GM21381 (cell line): ENCODE results near the gene ROR1.

Experiments used
- ATAC-seq: cut with Tn5 transposase; IDR thresholded peaks from one replicate; pipeline ENCODE4 v1.9.1; 2021; ENCODE audit warnings: mild to moderate bottlenecking, moderate library complexity; ENCODE audit not compliant: unreplicated experiment

The ROR1 gene

DNA sequence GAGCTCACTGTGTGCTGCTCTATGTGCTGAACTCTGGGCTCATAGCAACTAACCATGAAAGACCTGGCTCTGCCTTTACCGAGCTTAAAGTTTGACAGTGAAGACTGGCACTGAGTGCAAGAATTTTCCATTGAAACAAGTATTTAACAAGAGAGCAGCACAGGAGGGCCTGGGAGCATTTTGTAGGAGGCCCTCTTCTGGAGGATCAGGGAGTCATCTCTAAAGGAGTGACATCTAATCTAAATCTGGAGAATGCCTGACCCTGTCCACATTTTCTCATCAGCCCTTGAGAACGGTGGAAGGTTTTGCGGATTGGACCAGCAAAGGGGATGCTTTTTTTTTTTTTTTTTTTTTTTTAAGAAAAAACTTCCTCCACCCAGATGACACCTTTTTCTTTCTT lies 150.8 kb downstream of the ROR1 start:
- ATAC-seq: no peak

DNA sequence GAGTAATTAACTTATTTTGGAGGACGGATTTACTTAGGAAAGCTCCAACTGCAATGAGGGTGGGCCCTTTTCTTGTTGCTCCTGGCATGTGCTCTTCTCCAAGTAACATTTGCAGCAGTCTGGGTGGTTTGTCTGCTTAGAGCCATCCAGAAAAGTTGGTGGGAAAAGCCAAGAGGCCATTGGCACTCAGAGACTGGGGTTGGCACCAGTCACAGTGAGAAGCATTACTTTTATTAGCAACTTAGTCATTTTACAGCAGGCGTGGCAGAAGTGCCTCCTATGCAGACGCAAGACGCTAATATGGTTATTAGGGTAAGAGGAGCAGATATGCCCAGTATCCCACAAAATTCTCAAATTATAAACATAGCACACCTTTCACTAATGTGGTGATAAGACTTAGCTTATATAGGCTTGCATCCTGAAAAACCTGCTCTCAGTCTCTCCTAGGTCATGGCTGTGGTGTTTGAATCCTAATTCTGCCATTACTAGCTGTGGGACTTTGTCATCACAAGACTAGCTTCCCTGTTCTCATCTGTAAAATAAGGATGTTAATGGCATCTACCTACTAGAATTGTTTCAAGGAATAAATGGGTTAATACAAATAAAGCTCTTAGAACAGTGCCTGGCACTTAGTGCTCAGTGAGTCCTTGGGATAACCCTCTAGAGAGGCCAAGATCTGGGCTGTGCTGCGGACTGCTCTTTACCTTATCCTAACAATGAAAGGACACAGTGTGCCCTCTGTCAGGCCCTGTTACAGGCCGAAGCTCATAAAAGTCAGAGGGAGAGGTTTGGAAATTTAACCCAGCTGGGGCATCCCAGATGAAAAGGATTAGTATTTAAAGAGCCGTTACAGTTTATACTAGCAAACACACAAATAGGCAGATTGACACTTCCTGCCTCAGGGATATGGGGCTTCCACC lies 154.6 kb downstream of the ROR1 start:
- no peak for ATAC-seq

DNA sequence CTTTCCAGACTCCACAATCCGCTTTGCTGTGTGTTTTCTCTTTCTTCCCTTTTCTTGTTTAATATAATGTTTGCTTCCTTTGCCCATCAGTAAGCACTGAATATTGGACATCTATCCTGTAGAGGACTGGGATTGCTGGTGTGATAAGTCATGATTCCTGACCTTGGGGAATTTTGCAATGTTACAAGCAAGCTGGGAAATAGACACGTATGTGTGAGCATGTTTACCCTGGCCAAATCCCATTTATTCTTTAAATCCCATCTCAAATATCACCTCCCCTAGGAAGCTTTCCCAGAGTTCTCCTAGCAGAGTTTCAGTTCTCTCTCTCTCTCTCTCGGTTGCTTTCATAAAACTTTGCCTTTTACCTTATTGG lies 155.3 kb downstream of the ROR1 start:
- no peak for ATAC-seq

DNA sequence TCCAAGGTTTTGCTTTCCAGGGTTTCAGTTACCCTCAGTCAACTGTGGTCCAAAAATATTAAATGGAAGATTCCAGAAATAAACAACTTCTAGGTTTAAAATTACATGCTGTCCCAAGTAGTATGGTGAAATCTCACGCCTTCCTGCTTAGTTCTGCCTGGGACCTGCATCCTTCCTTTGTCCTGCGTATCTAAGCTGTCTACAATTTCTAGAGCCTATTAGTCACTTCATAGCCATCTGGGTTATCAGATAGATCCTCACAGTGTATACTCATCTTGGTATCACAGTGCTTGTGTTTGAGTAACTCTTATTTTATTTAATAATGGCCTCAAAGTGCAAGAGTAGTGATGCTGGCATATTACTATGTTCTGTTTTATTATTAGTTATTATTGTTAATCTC lies 157.7 kb downstream of the ROR1 start:
- ATAC-seq: no peak

DNA sequence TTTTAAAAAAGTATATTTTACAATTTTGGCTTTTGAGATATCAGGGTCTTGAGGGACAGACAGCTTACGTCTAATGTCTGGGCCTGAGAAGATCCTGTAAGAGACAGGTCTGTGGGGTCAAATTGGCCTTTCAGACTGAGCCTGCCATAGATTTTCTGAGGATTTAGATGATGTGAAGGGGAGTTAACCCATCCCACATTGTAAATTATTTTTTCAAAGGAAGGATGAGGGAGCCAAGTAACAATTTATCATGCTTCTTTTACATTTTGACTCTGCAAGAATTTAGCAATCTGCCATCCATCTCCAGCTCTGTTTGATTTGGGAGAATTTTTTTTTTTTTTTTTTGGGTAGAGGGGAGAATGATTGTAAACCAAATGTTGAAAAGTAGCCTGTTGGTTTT lies 160.9 kb downstream of the ROR1 start:
- ATAC-seq: no peak

DNA sequence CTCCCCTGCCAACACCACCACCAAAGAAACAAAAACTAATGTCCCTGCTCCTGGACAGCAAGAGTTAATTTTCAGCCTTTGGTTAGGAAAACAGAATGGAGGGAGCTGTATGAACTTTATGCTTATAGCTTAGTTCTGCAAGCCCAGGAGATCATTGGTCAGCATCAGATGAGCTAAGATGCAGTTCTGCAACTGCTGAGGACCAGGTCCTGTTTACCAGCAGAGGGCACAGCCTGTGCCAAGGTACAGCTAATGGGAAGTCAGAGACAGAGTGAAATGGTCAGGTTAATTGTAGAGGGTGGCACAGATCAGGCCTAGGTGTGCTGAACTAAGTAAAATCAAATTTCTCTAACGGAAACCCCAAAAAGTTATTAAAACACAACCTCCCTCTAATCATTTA lies 161.3 kb downstream of the ROR1 start:
- ATAC-seq: no peak

DNA sequence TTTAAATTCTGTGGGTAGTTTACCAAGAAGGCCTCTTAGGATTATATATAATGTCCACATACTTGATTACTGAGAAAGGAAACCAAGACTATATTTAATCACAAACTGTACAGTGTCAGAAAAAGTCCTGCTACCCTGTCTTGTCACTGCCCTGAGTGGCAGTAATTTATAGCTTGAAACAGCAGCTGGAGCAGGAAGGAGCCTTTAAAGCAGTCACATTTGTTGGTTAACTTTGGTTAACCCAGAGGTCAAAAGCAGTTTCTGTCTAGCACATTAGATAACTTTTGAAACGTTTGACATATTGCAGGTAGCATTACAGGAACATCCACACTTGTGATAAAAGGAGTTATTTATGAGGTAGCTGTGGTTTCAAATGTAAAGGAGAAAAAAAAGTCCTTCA lies 161.7 kb downstream of the ROR1 start:
- ATAC-seq: peak; percentile 80

DNA sequence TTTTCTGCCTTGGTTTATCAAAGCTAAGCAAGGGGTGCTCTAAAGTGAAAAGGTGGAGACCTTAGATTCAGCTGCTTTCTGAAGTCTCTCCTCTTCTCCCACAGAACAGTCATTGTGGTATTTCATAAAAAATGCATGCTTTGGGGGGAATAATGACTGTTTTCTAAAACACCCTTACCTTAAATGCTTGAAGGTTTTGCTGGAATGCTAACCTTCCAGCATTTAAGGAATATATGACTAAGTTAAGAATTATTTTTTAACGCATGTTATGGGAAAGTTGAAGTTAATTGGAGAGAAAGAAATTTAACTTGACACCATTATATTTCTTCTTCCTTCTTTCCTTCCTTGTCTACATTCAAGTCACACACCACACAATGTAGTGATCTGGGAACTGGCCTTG lies 162.5 kb downstream of the ROR1 start:
- ATAC-seq: no peak

DNA sequence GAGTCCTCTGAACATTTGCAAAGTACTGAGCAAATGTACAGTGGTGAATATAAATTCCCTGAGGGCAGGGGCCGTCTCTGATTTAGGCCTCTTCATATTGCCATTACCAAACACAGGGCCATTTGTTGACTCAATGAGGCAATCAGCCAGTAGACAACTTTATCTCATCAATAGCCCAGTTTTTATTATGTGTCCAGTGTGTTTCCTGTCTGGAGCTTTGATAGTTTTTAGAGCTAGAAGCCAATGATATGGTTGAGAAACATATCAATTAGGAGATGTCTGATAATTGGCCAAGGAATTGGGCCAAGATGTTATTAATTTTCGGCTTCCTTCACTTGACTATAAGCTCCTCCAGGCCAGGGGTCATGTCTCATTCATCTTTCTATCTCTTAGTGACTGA lies 163.0 kb downstream of the ROR1 start:
- no peak for ATAC-seq

DNA sequence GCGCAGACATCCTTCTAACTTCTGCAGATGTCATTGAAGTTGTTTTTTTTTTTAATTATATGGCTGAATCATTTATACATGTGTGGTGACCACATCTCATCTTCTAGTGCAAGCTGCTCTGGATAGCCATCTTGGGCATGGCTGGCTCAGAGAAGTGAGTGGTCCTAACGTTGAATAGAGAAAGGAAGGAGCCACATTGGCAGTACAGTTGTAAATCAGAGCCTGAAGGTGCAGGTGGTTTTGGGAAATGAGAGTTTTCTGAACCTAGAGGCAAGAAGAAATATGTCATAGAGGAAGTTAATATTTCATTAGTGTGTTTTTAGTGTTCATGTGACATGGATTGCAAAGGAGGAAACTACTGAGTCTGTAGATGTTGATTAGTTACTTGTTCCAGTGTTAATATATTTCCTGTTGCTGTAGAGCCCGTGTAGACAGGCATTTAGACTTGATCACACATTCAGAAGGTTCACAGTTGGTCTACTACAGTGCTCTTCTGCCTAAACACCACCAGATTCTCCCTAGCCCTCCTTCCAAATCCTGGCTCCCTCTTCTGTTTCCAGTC lies 163.7 kb downstream of the ROR1 start:
- no peak for ATAC-seq

DNA sequence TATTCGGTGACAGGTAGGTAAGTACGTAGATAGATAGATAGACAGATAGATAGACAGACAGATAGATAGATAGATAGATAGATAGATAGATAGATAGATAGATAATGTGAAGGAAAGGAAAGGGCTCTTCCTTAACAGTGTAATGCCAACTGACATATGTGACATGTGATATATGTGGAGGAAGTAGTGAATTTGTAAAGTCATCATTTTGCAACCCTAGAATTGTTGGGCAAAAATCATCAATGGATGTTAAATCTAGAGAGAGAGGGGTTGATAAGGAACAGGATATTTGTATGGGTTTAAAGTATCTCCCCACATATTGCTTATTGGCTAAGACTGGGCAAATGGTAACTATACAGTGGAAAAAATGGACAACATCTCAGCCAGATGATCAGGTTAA lies 166.6 kb downstream of the ROR1 start:
- ATAC-seq: no peak

DNA sequence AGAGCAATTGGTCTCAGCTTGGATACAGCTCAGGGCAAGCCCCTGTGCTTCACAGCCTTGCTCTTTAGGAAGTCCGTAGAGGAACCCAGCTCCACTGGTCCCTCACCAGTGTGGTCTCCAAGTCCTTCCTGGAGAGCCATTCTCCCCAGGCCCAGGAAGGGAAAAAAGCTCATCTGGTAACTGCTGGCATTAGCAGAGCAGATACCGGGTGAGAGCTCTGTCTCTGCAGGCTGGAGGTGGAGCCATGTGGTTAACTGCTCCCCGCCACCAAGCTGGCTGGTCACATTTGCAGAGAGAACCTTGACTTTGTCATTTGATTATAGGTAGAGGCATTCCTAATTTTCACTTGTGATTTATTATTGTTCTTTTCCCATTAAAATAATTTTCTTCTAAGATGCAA lies 169.6 kb downstream of the ROR1 start:
- no peak for ATAC-seq

DNA sequence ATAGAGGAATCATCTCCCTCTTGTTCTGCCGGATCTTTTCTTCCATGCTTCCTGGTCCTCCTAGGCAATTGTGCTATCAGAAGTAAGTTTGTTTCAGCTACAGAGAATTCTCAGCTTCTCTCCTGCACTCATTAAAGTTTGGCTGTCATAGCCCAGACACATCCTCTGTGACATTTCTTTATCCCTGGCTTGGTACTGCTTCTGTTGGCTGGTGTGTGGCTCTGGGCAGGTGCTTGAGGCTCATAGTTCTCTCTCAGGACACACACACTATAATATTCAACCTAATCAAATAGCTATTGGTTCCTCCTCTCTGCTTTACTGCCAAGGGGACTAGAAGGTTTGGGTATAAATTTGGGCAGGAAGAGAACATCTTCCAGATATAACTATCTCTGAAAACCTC lies 172.1 kb downstream of the ROR1 start:
- ATAC-seq: no peak

DNA sequence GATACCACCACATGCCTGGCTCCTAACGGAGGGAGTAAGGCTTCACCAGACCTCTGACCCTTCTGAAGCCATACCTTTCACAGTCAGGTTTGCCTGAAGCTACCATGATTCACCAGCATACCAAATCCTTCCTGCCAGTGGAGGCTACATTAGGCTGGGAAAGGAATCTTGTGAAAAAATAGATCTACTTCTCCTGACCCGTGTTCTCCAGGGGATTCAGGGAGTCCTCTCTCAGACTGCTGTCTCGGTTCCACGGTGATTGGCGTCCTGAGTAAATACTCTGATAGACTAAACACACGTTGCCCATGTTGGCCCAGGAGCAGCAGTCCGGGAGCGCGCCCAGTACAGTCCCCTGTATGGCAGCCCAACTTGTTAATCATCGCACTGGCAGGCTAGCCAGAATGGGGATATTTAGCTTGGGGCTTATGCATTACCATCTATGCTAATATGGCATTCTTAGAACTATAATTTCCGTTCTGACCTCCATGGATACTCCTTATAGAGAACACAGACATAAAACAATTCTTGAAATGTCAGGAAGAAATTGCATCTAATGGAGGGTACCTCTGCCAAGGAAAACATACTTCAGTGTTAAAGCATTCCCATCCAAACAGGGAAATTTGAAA lies 173.2 kb downstream of the ROR1 start:
- no peak for ATAC-seq

DNA sequence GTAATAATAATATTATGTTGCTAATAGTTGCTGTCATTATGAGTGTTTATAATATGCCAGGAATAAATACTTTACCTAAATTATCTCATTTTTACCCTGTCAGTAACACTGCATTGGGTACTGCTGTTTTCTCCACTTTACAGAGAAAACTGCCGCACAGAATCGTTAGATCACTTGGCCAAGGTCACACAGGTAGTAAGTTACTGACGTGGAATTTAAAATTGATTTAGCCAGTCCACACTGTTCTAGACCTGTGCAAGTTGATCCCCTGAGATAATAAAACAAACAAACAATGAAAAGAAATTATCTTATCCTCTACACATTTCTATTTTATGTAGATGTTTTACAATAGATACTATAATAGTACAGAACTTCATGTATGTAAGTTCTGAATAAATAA lies 174.1 kb downstream of the ROR1 start:
- ATAC-seq: no peak

DNA sequence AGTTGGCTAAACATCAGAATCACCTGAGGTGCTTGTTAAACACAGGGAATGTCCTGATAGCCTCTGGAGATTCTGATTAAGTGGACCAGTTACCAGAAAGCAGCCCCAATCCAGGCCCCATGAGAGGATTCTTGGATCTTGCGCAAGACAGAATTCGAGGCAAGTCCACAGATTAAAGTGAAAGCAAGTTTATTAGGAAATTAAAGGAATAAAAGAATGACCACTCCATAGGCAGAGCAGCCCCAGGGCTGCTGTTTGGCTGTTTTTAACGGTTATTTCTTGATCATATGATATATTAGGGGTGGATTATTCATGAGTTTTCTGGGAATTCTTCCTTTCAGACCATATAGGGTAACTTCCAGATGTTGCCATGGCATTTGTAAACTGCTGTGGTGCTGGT lies 176.2 kb downstream of the ROR1 start:
- no peak for ATAC-seq

DNA sequence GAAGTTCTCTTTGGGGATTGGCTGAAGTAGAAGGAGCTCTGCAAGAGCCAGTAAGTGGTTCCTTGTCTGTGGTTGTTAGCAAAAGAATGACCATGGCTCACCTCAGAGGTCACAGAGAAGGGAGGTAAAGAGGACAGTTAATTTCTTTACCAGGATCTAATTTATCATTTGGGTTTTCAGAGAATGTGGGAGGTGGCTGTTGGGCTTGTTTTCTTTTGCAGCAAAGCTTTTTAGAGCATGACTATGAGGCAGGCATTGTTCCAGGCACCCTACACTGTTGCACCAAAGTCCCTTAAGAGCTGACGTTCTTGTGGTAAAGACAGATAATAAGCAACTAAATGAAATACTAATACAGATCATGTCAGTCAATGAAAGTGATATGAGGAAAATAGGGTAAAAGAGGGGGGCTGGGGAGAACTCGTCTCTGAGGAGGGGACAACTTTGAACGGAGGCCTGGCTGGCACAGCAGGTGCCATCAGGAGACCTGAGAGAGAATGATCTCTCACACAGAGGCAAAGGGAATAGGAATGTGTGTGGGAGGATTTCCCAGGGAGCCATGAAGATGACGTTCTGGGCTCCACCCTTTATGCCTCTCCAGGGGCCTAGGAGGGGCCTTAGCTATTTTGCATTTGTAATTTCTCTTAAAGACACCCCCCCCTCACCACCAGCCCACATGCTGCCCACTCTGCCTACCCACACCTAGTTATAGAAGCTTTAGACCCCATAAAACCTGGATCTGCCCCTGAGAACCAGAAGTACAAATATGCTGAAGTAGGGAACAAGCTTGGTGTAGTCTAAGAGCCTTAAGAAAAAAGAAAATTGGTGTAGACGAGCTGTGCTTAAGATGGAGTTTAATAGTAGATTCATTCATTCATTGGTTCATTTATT lies 177.5 kb downstream of the ROR1 start:
- no peak for ATAC-seq

DNA sequence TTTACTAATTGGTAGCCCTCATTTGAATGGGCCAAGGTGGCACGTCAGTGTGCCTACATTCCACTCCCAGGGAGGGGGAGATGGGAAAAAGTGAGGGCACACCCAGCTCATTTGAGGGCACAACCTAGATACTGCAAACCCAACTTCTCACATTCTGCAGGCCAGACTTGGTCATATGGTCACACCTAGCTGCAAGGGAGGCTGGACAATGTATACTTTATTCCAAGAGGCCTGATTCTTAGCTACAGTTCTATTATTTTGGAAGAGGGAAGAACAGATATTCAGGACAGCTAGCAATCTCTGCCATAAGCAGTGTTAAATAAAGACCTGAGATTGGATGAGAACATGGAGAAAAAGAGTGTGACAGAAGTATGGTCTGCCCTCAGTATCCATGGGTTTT lies 180.4 kb downstream of the ROR1 start:
- ATAC-seq: no peak

DNA sequence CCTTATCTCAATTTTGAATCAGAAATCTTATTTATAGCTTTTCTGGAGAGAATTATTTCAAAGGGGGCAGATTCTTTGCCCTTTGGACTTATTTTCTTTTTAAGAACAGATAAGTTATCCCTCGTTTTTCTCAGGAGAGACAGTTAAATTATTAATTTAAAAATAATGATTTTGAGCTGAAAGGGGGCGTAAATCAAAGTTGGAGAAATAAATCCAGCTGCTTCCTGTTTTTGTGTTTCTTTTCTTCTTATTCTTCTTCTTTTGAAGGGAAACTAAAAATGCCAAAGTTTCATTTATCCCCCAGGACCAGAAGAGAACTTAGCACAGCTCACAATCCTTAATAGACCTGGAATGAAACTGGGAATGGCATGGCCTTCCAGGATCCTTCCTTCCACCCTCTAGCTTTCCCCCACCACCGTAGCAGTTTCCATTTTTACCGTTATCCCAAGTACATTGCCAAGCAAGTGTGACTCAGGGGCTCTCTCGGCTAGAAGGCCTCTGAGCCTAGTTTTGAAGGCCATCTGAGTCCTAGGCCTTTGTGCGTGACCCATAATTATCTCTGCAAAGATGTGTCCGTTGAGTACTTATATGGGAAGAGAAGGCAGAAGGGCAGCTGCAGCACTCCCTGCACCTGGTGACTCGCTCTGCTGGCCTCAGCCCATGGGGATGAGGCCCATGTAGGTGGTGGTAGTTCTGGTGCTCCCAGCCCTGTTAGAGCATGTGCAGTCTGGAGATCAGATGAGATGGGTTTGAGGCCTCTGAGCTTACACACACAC lies 181.7 kb downstream of the ROR1 start:
- ATAC-seq: no peak

DNA sequence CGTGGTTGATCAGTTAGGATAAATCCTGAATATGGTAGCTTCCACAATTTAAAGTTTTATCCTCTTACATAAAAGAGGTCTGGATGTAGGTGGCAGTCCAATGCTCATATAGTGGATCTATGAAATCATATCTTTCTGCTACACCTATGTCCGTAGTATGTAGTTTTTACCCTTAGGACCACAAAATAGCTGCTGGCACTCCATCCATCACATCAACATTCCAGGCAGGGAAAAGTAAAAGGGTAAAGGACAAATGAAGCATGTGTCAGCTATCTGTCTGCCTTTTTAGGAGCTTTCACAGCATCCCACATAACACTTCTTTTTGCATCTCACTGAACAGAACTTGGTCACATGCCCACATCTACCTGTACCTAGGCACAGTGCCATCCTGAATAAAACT lies 184.7 kb downstream of the ROR1 start:
- ATAC-seq: no peak

DNA sequence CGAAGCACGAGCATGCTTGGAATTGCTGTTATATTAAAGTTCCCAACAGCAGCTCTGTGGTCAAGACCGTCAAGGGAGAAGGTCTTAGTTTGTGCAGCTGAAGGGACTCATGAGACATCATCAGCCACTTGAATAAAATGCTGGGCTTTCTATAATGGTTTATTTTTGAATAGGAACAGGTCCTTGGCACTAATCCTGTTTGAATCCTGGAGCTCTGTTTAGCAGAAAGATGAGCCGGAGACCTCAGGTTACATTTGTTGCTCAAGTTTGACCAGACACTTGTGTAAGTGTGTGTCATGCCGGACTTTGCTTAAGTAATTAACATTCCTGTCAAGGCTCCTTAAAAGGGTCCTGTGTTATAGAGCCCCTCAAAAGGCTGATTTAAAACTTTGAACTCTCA lies 186.5 kb downstream of the ROR1 start:
- no peak for ATAC-seq
